ENCODE data around the gene HYDIN. TPM values are rescaled to one million over a fixed set of nuclear protein-coding genes. Genes with fewer than 3 reads are reported as not detected.
"Not testable (repeated sequence)": the region's sequence is repeated elsewhere in the genome, so short reads cannot be mapped to it uniquely, and the experiment has no call there.

The HYDIN gene
- total RNA-seq, 1 donor from 2014 or later: 4.0 TPM

- not testable (repeated sequence) for DNase-seq
Observed at GRCh38 chr16:70822734-70823133, 407.8 kb downstream of the HYDIN start.

- not testable (repeated sequence) for DNase-seq
Observed at GRCh38 chr16:70818088-70818487, 412.4 kb downstream of the HYDIN start.

GRCh38 chr16:70809392-70810060 lies 421.0 kb downstream of the HYDIN start:
- DNase-seq: no peak

GRCh38 chr16:70808371-70808770 lies 422.2 kb downstream of the HYDIN start:
- no peak for DNase-seq

GRCh38 chr16:70805787-70806186 lies 424.7 kb downstream of the HYDIN start:
- no peak for DNase-seq

- no peak for DNase-seq
Observed at GRCh38 chr16:70805380-70805779, 425.1 kb downstream of the HYDIN start.

GRCh38 chr16:70804734-70805169 lies 425.8 kb downstream of the HYDIN start:
- DNase-seq: no peak

GRCh38 chr16:70804153-70804733 lies 426.3 kb downstream of the HYDIN start:
- DNase-seq: no peak

- DNase-seq: no peak
Observed at GRCh38 chr16:70803319-70803718, 427.2 kb downstream of the HYDIN start.

- DNase-seq: no peak
Observed at GRCh38 chr16:70801611-70802010, 428.9 kb downstream of the HYDIN start.

GRCh38 chr16:70800781-70801480 lies 429.6 kb downstream of the HYDIN start, which contains the start of gene VAC14:
VAC14 (minus strand) TSS chr16:70801158; CDS start chr16:70800900, 258 bp downstream.
- peak; percentile 66 for DNase-seq

GRCh38 chr16:70800311-70800710 lies 430.2 kb downstream of the HYDIN start:
- DNase-seq: no peak

- DNase-seq: no peak
Observed at GRCh38 chr16:70796301-70796700, 434.2 kb downstream of the HYDIN start.

GRCh38 chr16:70795296-70795912 lies 435.1 kb downstream of the HYDIN start:
- no peak for DNase-seq

- DNase-seq: no peak
Observed at GRCh38 chr16:70793851-70794502, 436.5 kb downstream of the HYDIN start.

- DNase-seq: no peak
Observed at GRCh38 chr16:70790815-70791214, 439.7 kb downstream of the HYDIN start.

- DNase-seq: no peak
Observed at GRCh38 chr16:70789595-70790447, 440.7 kb downstream of the HYDIN start.

GRCh38 chr16:70788668-70789594 lies 441.6 kb downstream of the HYDIN start:
- peak; percentile 66 for DNase-seq

- no peak for DNase-seq
Observed at GRCh38 chr16:70786020-70786755, 444.3 kb downstream of the HYDIN start.

All from skin of body (tissue), 2 donors.